B cell (primary cell): Measurements from ENCODE around the gene LAIR1.

Source experiments
- EZH2 ChIP-seq: IDR thresholded peaks from 2 replicates; pipeline ENCODE4 v1.6.1; 2012; ENCODE audit warnings: borderline replicate concordance, low read depth, mild to moderate bottlenecking, moderate library complexity, low read length; ENCODE audit not compliant: insufficient read depth, poor library complexity, severe bottlenecking
- TF ChIP-seq, protein P1 (sequence below): fragments of 200-600 bp; IDR thresholded peaks from one replicate; pipeline ENCODE4 v1.8.0; 2022; ENCODE audit warnings: antibody characterized with exemption, mild to moderate bottlenecking

- no peak for TF ChIP-seq EZH2
- TF ChIP-seq, protein P1, sequence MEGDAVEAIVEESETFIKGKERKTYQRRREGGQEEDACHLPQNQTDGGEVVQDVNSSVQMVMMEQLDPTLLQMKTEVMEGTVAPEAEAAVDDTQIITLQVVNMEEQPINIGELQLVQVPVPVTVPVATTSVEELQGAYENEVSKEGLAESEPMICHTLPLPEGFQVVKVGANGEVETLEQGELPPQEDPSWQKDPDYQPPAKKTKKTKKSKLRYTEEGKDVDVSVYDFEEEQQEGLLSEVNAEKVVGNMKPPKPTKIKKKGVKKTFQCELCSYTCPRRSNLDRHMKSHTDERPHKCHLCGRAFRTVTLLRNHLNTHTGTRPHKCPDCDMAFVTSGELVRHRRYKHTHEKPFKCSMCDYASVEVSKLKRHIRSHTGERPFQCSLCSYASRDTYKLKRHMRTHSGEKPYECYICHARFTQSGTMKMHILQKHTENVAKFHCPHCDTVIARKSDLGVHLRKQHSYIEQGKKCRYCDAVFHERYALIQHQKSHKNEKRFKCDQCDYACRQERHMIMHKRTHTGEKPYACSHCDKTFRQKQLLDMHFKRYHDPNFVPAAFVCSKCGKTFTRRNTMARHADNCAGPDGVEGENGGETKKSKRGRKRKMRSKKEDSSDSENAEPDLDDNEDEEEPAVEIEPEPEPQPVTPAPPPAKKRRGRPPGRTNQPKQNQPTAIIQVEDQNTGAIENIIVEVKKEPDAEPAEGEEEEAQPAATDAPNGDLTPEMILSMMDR: no peak
These were observed 33.1 kb downstream of the LAIR1 start for GRCh38 chr19:54331626-54332025.
